Esophagus squamous epithelium (tissue), 5 donors: ENCODE data around the gene PRDM2. TPM values are rescaled to one million over a fixed set of nuclear protein-coding genes. Genes with fewer than 3 reads are reported as not detected.

Experiments
- DNase-seq: peaks from one replicate; lab custom pipeline; 2025; lab: John Stamatoyannopoulos, UW
- H3K27ac ChIP-seq, 4 donors: fragments of 200-600 bp; sonication (generic); one replicate each; pipeline ENCODE4 v1.5.1; 2016 to 2019; ENCODE audit warnings: mild to moderate bottlenecking in 1 of 4
- H3K27me3 ChIP-seq, 4 donors: fragments of 200-600 bp; sonication (generic); 1 replicate in 3 of 4; 2 replicates in 1 of 4; pipeline versions ENCODE4 v1.5.1 to v1.6.0; 2017 to 2021; ENCODE audit warnings: antibody characterized with exemption in 1 of 4
- H3K36me3 ChIP-seq, 3 donors: fragments of 200-600 bp; sonication (generic); one replicate each; pipeline ENCODE4 v1.5.1; 2016 to 2019
- H3K4me1 ChIP-seq, 3 donors: fragments of 200-600 bp; sonication (generic); one replicate each; pipeline ENCODE4 v1.5.1; 2017 to 2019
- H3K4me3 ChIP-seq, 4 donors: fragments of 200-600 bp; sonication (generic); 1 replicate in 3 of 4; 2 replicates in 1 of 4; pipeline ENCODE4 v1.5.1; 2016 to 2019; ENCODE audit warnings: mild to moderate bottlenecking in 2 of 4, moderate library complexity in 1 of 4
- H3K9me3 ChIP-seq, 3 donors: fragments of 200-600 bp; sonication (generic); one replicate each; pipeline ENCODE4 v1.5.1; 2016 to 2019
- POLR2A ChIP-seq, 4 donors: fragments of 450-650 bp; IDR thresholded peaks; one replicate each; pipeline ENCODE4 v1.6.1; 2017; ENCODE audit warnings: antibody characterized with exemption in 4 of 4, mild to moderate bottlenecking in 4 of 4, moderate library complexity in 3 of 4
- WGBS, 2 donors: methylation state at CpG; one replicate each; pipeline ENCODE4 v1.1.5; 2018; 5-methylcytosine and 5-hydroxymethylcytosine counted together
- intact Hi-C: fragments of 100-400 bp; cut with DNase I; formaldehyde crosslinking; loops from one replicate; pipeline ENCODE4 v1.15.0; 2022
- total RNA-seq, 4 donors: library from RNA; depleted of rRNA; stranded (reverse); fragments of >200 nt; gene quantifications; one replicate each; pipeline ENCODE4 v1.1.0, GENCODE V29; 2016
- TF ChIP-seq, protein P1 (sequence below), 6 experiments: fragments of 450-650 bp in 4 of 6; fragments of 200-600 bp in 2 of 6; sonication (generic) in 2 of 6; IDR thresholded peaks; one replicate each; pipeline ENCODE4 v1.5.1; 2016 to 2019; ENCODE audit warnings: antibody characterized with exemption in 6 of 6, mild to moderate bottlenecking in 4 of 6, moderate library complexity in 4 of 6
- donor health status: DM: yes; HTN: yes; CAD: no.

PRDM2 gene
- total RNA-seq, 4 donors from 2014 or later, result 19.2 to 37.4 (median 26.2) TPM

DNA sequence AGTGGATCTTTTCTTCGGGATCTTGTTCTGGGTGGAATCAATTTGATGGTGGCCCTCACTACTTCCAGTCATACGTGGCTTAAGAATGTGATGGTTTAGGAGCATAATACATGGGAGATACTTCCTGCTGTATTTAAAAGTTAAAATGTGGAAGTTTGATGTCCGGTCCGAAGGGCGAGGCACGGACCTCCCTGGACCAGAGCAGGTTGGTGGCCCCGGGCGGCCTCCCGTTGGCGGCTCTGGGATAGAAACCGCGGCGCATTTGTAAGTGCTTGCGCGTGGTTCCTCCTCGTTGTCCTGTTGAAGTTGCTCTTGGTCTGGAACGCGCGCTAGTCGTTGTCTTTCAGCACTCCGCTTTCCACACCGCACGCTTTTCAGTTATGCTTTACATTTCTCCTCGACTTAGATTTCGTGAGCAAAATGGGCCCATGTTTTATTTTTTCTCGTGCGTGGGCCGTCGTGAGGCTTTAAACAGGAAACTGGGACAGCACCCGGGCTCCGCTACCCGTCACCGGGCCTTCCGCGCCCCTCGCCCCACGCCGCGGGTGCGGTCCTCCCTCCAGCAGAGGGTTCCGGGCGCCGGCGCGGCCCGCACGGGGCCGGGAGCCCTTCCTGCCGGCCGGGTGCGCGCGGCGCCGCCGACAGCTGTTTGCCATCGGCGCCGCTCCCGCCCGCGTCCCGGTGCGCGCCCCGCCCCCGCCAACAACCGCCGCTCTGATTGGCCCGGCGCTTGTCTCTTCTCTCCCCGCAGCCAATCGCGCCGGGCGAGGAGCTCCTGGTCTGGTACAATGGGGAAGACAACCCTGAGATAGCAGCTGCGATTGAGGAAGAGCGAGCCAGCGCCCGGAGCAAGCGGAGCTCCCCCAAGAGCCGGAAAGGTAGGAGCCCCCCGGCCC is 48.9 kb downstream of the PRDM2 start:
- Histone ChIP-seq H3K4me1 (peaks cover 23 to 45% (median 30%) of the 10 kb centered on the region in 3 donors), H3K27ac (peak overlapping the region; percentile 95 to 100 (median 98)), H3K9me3 (no peaks in the 10 kb centered on the region), H3K36me3 (peaks cover 0 to 4% (median 0%) of the 10 kb centered on the region in 3 donors), H3K4me3 (peak overlapping the region; percentile 69 to 97 (median 84)), H3K27me3 (no peaks in the 10 kb centered on the region)
- TF ChIP-seq, protein P1, sequence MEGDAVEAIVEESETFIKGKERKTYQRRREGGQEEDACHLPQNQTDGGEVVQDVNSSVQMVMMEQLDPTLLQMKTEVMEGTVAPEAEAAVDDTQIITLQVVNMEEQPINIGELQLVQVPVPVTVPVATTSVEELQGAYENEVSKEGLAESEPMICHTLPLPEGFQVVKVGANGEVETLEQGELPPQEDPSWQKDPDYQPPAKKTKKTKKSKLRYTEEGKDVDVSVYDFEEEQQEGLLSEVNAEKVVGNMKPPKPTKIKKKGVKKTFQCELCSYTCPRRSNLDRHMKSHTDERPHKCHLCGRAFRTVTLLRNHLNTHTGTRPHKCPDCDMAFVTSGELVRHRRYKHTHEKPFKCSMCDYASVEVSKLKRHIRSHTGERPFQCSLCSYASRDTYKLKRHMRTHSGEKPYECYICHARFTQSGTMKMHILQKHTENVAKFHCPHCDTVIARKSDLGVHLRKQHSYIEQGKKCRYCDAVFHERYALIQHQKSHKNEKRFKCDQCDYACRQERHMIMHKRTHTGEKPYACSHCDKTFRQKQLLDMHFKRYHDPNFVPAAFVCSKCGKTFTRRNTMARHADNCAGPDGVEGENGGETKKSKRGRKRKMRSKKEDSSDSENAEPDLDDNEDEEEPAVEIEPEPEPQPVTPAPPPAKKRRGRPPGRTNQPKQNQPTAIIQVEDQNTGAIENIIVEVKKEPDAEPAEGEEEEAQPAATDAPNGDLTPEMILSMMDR (IDR thresholded peaks at IDR 0.05), result peak in 2 of 6 experiments; percentile 27 to 28
- TF ChIP-seq POLR2A (IDR thresholded peaks at IDR 0.05), result peak in 3 of 4 donors; percentile 56 to 89 (median 82)
- intact Hi-C loops, result no loop called here
- WGBS, 2 donors, result 1 to 24% methylated on average over 2 to 34 of the region's 83 CpGs
- DNase-seq, result peak; percentile 91

DNA sequence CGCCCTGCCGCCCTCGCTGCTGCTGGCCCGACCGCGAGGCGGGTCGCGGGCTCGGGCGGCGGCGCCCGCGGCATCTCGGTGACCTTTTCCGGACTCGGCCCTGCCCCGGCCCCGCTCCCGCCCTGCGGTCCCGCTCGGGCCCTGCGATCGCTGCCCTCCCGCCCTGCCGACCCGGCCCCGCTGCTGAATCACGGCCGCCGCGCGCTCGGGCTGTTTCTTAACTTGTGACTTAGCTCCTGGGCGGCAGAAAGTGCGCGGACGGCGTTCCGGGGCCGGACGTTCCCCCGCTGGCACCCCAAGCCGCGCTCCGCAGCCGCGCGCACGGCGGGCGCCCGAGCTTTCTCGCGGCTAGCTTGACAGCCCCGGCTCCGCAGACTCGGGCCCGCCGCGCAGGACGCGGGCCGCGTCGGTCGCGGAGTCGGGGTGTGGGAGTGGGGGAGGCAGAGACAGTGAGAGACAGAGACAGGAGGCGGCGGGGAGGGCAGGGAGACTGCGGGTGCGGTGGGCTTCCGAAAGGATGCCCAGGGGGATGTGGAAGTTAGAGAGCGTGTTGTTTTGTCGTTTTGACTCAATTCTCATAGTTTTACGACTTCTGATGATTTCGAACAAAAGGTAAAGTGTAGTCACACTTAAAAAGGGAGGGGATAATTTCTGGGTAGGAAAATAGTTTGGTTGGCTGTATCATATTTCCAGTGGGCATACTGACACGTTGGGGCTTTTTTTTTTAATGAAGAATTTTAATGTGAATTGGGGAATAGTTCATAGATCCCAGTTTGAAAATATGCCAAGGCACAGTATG is 49.8 kb downstream of the PRDM2 start:
- intact Hi-C loops, result no loop called here
- H3K4me3 ChIP-seq, result peak overlapping the region; percentile 69 to 97 (median 84)
- DNase-seq, result no peak
- peaks cover 29 to 54% (median 34%) of the 10 kb centered on the region in 3 donors for H3K4me1 ChIP-seq
- H3K36me3 ChIP-seq, result peaks cover 0 to 12% (median 0%) of the 10 kb centered on the region in 3 donors
- H3K9me3 ChIP-seq, result no peaks in the 10 kb centered on the region
- WGBS, 2 donors, result 0% methylated on average over 11 to 13 of the region's 81 CpGs
- TF ChIP-seq, protein P1 (IDR thresholded peaks at IDR 0.05), result peak in 1 of 6 experiments; percentile 3
- TF ChIP-seq POLR2A (IDR thresholded peaks at IDR 0.05), result no peak
- H3K27me3 ChIP-seq, result no peaks in the 10 kb centered on the region
- peak overlapping the region; percentile 95 to 100 (median 98) for H3K27ac ChIP-seq

DNA sequence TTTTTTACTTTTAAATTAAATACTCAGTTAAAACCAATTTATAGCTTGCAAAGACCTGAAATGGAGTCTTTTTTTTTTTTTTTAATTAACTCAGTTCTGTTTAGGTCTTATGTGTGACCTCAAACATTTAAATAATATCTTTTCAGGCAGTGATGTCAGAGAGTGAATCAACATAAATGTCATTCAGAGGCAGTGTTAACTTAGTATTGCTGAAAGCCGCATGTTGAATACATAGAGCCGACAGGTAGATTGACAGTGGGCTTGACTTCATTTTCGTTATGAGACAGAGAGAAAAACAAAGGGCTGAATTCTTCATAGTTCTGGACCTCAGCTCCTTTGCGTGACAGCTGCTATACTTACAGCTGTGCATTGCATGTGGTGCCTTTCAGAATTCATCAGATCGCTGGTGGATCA is 51.5 kb downstream of the PRDM2 start:
- WGBS, 2 donors, result 36 to 55% methylated on average over 5 of the region's 5 CpGs
- Histone ChIP-seq H3K9me3 (no peaks in the 10 kb centered on the region), H3K4me1 (peaks cover 35 to 71% (median 41%) of the 10 kb centered on the region in 3 donors), H3K4me3 (peak overlapping the region in 3 of 4 donors; percentile 25 to 79 (median 69)), H3K27me3 (no peaks in the 10 kb centered on the region), H3K27ac (peak overlapping the region in 3 of 4 donors; percentile 6 to 95 (median 73)), H3K36me3 (peaks cover 0 to 12% (median 0%) of the 10 kb centered on the region in 3 donors)
- intact Hi-C loops, result no loop called here
- no peak for TF ChIP-seq POLR2A (IDR thresholded peaks at IDR 0.05)
- TF ChIP-seq, protein P1 (IDR thresholded peaks at IDR 0.05), result no peak
- DNase-seq, result no peak

DNA sequence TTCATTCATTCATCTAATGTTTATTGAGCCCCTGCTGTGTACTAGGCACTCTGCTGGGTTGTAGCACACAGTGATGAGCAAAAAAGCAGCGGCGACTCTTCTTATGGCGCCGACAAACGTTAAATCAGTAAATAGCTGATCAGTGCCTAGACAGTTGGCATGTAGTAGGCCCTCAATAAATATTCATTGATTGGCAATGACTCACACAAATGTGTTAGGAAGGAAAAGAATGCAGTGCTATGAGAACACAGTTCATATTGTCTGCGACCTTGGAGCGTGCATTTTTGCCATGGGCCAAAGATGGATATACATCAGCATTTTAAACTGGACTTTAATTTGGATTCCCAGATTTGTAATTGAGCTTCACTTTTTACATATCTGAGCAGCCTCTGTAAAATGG is 52.0 kb downstream of the PRDM2 start:
- no peak for DNase-seq

More for the DNA sequence above, 52.0 kb downstream of the PRDM2 start:
- no peak for TF ChIP-seq POLR2A (IDR thresholded peaks at IDR 0.05)
- TF ChIP-seq, protein P1 (IDR thresholded peaks at IDR 0.05), result no peak
- intact Hi-C loops, result no loop called here
- 78 to 90% methylated on average over 6 to 7 of the region's 7 CpGs for WGBS, 2 donors
- H3K27ac ChIP-seq, result peak overlapping the region in 3 of 4 donors; percentile 24 to 73 (median 73)
- H3K9me3 ChIP-seq, result no peaks in the 10 kb centered on the region
- peak overlapping the region in 2 of 4 donors; percentile 25 to 79 for H3K4me3 ChIP-seq
- H3K27me3 ChIP-seq, result no peaks in the 10 kb centered on the region
- peaks cover 41 to 76% (median 46%) of the 10 kb centered on the region in 3 donors for H3K4me1 ChIP-seq
- H3K36me3 ChIP-seq, result peaks cover 0 to 12% (median 0%) of the 10 kb centered on the region in 3 donors
